Hematopoietic multipotent progenitor cell treated with erythropoietin and hydrocortisone succinate and interleukin-3 and kit ligand, for 4 days (in vitro differentiated cells): ENCODE data around the gene WDR82.

Experiments
- DNase-seq: peaks from one replicate; pipeline ENCODE4 v3.0.0-alpha.2; 2015

The WDR82 gene

GRCh38 chr3:52253314-52254304 is 24.8 kb downstream of the WDR82 start:
- DNase-seq, result peak; percentile 97

GRCh38 chr3:52250122-52250521 is 28.3 kb downstream of the WDR82 start:
- no peak for DNase-seq

DNA sequence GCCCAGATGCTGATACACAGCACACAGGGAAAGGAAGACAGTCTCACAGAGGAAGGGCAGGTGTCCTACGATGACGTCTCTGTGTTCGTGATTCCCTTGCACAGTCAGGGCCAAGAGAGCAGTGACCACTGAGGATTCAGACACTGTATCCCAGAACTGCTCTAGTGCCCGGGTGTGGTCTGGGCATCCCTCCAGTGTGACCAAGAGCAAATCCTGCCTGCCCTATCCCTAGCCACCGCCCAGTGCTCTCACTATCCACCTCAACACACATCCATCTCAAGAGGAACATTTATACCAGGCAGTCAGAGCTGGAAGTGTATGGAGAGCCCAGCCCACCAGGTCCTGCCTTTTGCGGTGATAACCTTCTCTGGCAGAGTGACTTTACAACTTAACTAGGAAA is 28.8 kb downstream of the WDR82 start:
- no peak for DNase-seq

GRCh38 chr3:52248816-52249547 is 29.5 kb downstream of the WDR82 start:
- DNase-seq, result peak; percentile 45

GRCh38 chr3:52248165-52248541 is 30.3 kb downstream of the WDR82 start:
- DNase-seq, result no peak

DNA sequence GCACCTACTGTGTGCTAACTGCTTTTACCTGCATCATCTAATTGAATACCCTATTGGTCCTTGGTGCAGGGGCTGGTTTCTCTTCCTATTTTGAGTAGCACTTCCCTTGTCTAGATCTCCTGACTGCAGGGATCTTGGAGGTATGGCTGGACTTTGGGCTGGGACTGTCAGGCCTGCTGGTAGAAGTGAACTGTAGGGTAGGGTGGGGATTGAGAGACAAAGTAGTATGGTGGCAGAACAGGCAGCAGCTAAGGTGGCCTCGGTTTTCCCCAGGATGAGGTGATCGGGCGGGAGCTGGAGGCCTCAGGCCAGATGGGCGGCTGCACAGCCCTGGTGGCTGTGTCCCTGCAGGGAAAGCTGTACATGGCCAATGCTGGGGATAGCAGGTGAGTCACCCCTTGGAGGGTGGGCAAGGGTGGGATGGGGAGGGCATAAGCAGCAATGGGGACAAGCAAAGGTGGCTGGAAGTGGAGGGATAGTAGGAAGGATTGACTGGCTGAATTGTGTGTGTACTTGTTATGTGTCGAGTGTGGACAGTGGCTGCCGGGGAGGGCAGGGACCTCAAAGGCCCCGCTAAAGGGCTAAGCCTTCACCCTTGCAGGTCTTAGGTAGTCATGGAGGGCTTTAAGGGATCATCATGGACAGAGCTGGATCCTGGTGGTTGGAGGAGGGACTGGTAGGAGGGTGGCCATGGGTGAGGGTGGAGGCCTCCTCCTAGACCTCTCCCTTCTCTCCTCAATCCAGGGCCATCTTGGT is 30.9 kb downstream of the WDR82 start:
- no peak for DNase-seq

DNA sequence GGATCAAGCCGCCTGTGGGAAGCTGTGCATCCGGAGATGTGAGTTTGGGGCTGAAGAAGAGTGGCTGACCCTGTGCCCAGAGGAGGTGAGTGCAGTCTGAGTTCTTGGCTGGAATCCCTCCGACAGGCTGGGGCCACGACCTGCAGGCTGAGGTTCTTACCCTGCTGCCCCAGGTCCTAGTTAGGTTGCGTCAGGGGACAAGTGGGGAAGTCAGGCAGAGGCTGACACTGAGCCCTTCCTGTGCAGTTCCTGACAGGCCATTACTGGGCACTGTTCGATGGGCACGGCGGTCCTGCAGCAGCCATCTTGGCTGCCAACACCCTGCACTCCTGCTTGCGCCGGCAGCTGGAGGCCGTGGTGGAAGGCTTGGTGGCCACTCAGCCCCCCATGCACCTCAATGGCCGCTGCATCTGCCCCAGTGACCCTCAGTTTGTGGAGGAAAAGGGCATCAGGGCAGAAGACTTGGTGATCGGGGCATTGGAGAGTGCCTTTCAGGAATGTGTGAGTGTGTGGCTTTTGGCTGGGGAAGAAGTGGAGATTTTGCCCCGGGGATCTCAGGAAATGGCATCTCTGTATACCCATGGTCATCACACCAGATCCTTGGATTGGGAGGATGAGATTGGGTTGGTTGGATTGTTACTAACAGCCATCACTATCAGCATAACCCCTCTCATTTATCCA is 31.6 kb downstream of the WDR82 start:
- peak; percentile 38 for DNase-seq

GRCh38 chr3:52246264-52246620 is 32.2 kb downstream of the WDR82 start:
- no peak for DNase-seq

DNA sequence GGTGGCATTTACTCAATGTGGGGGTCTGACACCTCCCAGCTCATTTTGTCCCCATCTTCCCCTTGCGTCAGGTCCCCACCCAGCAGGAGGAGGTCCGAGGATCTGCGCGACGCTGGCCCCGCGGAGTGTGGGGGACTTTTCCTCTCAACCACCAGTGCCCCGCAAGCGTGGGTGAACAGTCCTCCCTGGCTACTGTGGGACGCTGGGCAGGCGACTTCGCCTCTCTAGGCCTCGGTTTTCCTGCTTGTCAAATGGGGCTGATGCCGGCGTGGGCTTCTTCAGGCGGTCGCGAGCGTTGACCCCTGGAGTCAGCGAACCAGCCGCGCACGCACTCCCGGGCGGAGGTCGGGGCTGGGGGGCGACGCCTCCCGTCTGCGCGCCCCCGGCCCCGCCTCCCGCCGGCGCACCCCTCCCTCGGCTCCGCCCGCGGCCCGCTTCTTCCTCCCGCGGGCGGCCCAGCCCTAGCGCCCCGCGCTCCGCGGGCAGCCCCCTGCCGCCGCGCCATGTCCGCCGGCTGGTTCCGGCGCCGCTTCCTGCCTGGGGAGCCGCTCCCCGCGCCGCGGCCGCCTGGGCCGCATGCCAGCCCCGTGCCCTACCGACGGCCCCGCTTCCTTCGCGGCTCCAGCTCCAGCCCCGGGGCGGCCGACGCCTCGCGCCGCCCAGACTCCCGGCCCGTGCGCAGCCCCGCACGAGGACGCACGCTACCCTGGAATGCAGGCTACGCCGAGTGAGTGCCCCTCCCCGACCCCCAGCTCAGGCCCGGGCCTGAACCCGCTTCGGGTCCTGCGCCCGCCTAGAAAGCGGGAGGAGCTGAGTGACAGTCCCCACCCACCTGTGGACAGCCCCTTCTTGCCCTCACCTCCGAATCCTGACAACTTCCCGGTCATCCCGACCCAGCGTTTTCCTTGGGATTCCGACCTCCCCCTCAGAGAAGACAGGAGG is 32.9 kb downstream of the WDR82 start, which contains the start of gene PPM1M:
TSS of gene PPM1M (plus strand) at position 438 of the 942 bp plus-strand sequence. CDS start at position 504, 66 bp downstream.
- peak; percentile 68 for DNase-seq

- DNase-seq, result peak; percentile 67
Measured at GRCh38 chr3:52243791-52244628, 34.4 kb downstream of the WDR82 start.

DNA sequence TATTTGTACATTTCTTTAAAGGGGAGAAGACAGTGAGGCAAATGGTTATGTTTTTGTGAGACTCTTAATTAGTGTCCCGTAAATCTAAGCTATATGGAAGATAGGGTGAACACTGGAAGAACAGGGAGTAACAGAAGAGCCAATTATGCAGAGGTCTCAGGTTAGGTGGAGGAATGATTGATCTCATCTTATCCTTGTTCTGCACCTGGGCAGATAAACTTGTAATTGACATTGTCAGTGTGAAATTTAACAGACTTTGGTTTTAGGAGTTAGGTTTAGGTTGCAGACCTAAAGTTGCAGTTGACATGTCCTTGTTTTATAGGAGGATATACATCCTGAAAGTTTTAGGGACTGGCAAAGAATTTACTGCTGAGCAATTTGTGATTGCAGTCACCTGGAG is 36.4 kb downstream of the WDR82 start:
- no peak for DNase-seq

DNA sequence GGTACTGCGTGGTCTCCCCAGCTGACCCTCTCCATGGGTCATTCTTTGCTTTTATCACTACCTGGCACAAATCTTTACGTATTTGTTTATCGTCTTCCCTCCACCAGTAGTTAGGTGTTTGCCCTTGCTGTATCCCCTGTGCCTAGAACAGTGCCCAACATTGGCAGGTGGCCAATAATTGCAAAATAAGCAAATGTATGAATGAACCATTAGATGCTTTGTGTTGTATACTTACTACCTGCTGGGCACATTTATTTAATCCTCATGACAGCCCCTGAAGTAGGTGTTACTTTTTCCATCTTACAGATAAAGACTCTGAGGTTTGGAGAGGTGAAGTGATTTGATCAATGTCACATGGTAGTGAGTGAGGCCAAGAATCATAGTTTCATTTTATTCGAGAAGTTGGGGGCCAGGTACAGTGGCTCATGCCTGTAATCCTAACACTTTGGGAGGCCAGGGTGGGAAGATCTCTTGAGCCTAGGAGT is 37.5 kb downstream of the WDR82 start:
- DNase-seq, result no peak

DNA sequence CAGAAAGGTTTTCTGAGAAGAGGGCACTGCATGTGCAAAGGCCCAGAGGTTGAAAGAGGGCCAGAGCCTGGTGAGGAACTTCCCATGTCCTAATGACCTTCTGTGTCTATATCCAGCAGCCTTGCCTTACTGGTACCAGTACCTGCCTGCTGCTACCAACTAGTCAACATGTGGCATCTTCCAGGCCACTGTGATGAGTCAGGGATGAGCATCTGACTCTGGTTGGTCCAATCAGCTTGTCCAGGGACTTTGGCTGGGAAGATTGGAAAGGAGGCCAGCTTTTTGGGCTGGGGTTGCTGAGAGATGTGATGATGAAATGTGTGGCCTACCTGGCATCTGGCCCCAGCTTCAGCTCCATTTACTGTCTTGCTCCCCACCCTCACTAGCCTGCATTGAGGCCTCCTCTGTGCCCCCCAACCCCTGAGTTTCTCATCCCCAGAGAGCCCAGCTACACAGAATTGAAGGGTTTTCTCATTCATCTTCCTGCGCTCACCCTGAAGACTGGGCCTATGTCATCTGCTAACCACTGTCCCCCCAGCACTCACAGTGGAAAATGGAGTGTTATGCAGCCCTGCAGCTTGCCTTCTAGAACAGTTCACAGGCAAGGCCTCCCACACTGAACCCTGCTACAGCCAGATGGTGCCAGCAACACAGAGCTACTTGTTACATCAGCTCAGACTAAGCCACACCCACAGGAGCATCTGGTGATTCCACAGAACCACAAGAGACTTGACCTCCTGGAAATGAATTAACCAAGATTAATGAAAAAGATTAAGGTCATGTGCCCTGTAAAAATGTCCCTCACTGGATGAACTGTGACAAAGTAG is 38.2 kb downstream of the WDR82 start:
- DNase-seq, result peak; percentile 96

DNA sequence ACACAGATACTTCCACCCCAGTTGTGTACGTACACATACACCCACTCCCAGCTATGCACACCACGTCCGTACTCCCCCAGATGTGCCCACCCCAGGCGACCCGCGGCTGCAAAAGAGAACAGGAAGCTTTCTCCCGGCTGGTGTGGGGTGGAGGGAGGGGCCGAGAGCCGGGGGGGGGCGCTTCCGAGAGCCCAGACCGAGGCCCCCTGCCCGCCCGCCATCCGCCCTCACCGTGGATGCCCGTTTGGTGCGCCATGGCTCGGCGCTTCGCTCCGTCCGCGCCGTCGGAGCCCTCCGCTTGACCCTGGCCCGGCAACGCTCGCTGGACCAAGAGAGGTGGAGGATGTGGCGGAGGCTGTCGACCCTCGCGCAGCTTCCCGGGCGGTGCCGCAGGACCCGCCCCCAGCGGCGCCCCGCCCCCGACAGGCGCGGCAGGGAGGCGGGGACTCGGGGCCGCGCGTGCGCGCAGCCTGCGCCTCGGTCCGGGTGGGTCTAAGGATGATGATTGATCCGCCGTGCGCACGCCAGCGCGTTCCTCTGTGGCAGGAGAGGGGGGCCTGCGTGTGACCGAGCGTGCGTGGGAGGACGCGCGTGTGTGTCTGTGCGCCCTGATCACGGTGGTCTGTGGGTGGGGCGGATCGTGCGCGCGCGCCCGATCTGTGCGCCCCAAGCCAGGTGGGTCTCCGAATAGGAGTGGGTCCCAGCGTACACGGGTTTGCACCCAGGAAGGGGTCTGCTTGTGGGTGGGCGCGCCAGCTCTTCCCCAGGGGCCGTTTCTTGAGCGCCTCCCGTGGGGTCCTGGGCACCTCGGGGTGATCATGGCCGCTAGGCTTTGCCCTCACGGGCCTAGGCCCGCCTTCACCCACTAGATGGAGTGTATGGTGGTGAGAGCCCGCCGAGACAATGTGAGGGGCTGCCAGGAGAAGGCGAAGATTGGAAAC is 39.4 kb downstream of the WDR82 start, which contains the start of gene TWF2:
TSS of gene TWF2 (minus strand) at position 398 of the 941 bp plus-strand sequence. CDS start at position 256, 142 bp downstream.
- peak; percentile 92 for DNase-seq

DNA sequence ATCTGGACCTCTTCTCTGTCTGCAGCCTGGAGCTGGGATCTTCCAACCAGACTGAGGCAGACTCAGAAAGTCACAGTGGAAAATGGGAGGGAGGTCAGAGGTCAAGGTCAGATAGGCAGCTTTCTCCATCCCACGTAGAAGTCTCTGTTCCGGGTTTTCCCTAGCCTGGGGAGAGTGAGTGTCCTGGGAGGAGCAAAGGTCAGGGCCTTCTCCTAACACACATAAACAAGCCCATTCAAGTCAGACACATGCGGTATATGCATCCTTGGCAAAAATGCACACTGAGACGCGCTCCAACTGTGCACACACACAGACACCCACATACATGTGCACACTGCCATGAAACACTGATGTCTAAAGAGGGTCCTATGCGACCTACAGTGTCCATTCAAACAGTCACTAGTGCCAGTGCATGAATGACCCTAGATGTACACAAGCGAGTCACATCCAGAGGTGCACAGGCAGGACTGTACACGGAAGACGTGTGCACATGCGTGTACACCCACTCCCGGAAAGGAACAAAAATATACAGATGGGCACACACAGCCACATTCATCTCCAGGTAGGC is 40.2 kb downstream of the WDR82 start:
- DNase-seq, result peak; percentile 16

GRCh38 chr3:52237657-52238172 is 40.7 kb downstream of the WDR82 start:
- DNase-seq, result peak; percentile 55

- no peak for DNase-seq
Measured at GRCh38 chr3:52237006-52237656, 41.3 kb downstream of the WDR82 start.
